ENCODE data around the gene BMS1.
"Not testable (repeated sequence)": the region's sequence is repeated elsewhere in the genome, so short reads cannot be mapped to it uniquely, and the experiment has no call there.

Gene BMS1, protein sequence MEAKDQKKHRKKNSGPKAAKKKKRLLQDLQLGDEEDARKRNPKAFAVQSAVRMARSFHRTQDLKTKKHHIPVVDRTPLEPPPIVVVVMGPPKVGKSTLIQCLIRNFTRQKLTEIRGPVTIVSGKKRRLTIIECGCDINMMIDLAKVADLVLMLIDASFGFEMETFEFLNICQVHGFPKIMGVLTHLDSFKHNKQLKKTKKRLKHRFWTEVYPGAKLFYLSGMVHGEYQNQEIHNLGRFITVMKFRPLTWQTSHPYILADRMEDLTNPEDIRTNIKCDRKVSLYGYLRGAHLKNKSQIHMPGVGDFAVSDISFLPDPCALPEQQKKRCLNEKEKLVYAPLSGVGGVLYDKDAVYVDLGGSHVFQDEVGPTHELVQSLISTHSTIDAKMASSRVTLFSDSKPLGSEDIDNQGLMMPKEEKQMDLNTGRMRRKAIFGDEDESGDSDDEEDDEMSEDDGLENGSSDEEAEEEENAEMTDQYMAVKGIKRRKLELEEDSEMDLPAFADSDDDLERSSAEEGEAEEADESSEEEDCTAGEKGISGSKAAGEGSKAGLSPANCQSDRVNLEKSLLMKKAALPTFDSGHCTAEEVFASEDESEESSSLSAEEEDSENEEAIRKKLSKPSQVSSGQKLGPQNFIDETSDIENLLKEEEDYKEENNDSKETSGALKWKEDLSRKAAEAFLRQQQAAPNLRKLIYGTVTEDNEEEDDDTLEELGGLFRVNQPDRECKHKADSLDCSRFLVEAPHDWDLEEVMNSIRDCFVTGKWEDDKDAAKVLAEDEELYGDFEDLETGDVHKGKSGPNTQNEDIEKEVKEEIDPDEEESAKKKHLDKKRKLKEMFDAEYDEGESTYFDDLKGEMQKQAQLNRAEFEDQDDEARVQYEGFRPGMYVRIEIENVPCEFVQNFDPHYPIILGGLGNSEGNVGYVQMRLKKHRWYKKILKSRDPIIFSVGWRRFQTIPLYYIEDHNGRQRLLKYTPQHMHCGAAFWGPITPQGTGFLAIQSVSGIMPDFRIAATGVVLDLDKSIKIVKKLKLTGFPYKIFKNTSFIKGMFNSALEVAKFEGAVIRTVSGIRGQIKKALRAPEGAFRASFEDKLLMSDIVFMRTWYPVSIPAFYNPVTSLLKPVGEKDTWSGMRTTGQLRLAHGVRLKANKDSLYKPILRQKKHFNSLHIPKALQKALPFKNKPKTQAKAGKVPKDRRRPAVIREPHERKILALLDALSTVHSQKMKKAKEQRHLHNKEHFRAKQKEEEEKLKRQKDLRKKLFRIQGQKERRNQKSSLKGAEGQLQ

GRCh38 chr10:42782446-42783180 is at the start of gene BMS1:
BMS1 (plus strand) TSS chr10:42782795; CDS start chr10:42784395, 1,600 bp downstream.
- no peaks in the 10 kb centered on the region for H3K9me3 Mint-ChIP-seq
- peaks cover 14 to 15% of the 10 kb centered on the region in 2 donors for H3K4me1 Mint-ChIP-seq
- DNase-seq (peak; percentile 92), ATAC-seq (replicated peaks) (peak; percentile 91 to 93)
- peaks cover 11% of the 10 kb centered on the region in 2 donors for H3K36me3 Mint-ChIP-seq
- peaks cover 6 to 9% of the 10 kb centered on the region in 2 donors for H3K27me3 Mint-ChIP-seq
- peak within 1 kb of the TSS; percentile 96 for H3K27ac Mint-ChIP-seq
- H3K4me3 Mint-ChIP-seq, result peak within 1 kb of the TSS; percentile 89 to 93

- Mint-ChIP-seq H3K9me3 (peaks cover 0 to 1% of the 10 kb centered on the region in 2 donors), H3K27ac (no peak overlapping the region), H3K4me1 (no peaks in the 10 kb centered on the region)
Measured at GRCh38 chr10:42734536-42734935, 48.1 kb upstream of the BMS1 start.

GRCh38 chr10:42738679-42739078 is 43.9 kb upstream of the BMS1 start:
- peaks cover 6 to 10% of the 10 kb centered on the region in 2 donors for H3K27me3 Mint-ChIP-seq
- no peak for ATAC-seq (replicated peaks)
- peaks cover 9 to 20% of the 10 kb centered on the region in 2 donors for H3K9me3 Mint-ChIP-seq
- H3K4me1 Mint-ChIP-seq, result no peaks in the 10 kb centered on the region
- H3K27ac Mint-ChIP-seq, result no peak overlapping the region
- H3K36me3 Mint-ChIP-seq, result peaks cover 3 to 5% of the 10 kb centered on the region in 2 donors
- H3K4me3 Mint-ChIP-seq, result no peak overlapping the region
- no peak for DNase-seq

More at GRCh38 chr10:42734536-42734935, 48.1 kb upstream of the BMS1 start:
- no peak overlapping the region for H3K4me3 Mint-ChIP-seq
- no peaks in the 10 kb centered on the region for H3K36me3 Mint-ChIP-seq
- H3K27me3 Mint-ChIP-seq, result peaks cover 21 to 22% of the 10 kb centered on the region in 2 donors
- no peak for ATAC-seq (replicated peaks)
- DNase-seq, result no peak

- not testable (repeated sequence) for H3K4me3 Mint-ChIP-seq, H3K4me1 Mint-ChIP-seq
- peaks cover 9 to 20% of the 10 kb centered on the region in 2 donors for H3K9me3 Mint-ChIP-seq
Measured at GRCh38 chr10:42741536-42741935, 41.1 kb upstream of the BMS1 start.

DNA sequence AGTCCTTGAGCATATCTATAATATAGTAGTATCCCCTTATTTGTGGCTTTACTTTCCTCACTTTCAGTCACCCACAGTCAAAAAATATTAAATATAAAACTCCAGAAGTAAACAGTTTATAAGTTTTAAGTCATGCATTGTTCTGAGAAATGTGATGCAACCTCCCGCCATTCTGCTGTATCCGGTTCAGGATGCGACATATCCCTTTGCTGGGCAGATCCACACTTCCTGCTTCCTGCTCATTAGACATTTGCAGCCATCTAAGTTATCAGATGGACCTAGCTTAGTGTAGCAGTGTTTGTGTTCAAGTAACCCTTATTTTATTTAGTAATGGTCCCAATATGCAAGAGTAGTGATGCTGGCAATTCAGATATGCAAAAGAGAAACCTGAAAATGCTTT is 38.9 kb upstream of the BMS1 start:
- peaks cover 3 to 5% of the 10 kb centered on the region in 2 donors for H3K36me3 Mint-ChIP-seq
- H3K4me3 Mint-ChIP-seq, result no peak overlapping the region

More at GRCh38 chr10:42741536-42741935, 41.1 kb upstream of the BMS1 start:
- not testable (repeated sequence) for ATAC-seq (replicated peaks); H3K36me3 Mint-ChIP-seq; H3K27me3 Mint-ChIP-seq; H3K27ac Mint-ChIP-seq; DNase-seq

DNA sequence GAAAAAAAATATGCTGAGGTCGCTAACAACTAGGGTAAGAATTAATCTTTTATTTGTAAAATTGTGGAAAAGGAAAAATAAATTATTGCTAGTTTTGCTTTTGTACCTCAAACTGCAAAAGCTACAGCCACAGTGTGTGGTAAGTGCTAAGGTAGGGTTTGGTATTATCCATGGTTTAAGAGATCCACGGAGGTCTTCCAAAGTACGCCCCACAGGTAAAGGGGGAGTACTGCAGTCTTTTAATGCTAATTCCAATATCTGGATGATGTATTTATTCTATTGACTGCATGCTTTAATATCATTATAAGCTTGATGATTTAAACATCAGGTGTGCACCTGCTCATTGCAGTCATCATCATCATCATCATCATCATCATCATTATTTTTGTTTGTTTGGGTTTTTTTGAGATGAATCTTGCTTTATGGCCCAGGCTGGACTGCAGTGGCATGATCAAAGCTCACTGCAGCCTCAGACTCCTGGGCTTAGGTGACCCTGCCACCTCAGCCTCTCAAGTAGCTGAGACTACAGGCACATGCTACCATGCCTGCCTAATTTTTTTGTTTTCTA is 38.4 kb upstream of the BMS1 start:
- ATAC-seq (replicated peaks) (no peak), DNase-seq (no peak)
- Mint-ChIP-seq H3K4me3 (no peak overlapping the region), H3K27ac (no peak overlapping the region), H3K4me1 (no peaks in the 10 kb centered on the region), H3K9me3 (peaks cover 9 to 20% of the 10 kb centered on the region in 2 donors), H3K27me3 (peaks cover 0 to 7% of the 10 kb centered on the region in 2 donors), H3K36me3 (peaks cover 3 to 5% of the 10 kb centered on the region in 2 donors)

More for the DNA sequence above, 38.9 kb upstream of the BMS1 start:
- Mint-ChIP-seq H3K9me3 (peaks cover 9 to 20% of the 10 kb centered on the region in 2 donors), H3K27ac (peak overlapping the region; percentile 17), H3K4me1 (no peaks in the 10 kb centered on the region), H3K27me3 (peaks cover 0 to 2% of the 10 kb centered on the region in 2 donors)
- ATAC-seq (replicated peaks), result no peak
- DNase-seq, result no peak

- Mint-ChIP-seq H3K9me3 (no peaks in the 10 kb centered on the region), H3K4me3 (peak overlapping the region; percentile 86 to 89), H3K27me3 (peaks cover 57 to 78% of the 10 kb centered on the region in 2 donors), H3K27ac (no peak overlapping the region), H3K4me1 (peaks cover 9 to 20% of the 10 kb centered on the region in 2 donors), H3K36me3 (peaks cover 0 to 4% of the 10 kb centered on the region in 2 donors)
- DNase-seq (peak; percentile 53), ATAC-seq (replicated peaks) (peak; percentile 82 to 86)
Measured at GRCh38 chr10:42753126-42753506, 29.5 kb upstream of the BMS1 start.

DNA sequence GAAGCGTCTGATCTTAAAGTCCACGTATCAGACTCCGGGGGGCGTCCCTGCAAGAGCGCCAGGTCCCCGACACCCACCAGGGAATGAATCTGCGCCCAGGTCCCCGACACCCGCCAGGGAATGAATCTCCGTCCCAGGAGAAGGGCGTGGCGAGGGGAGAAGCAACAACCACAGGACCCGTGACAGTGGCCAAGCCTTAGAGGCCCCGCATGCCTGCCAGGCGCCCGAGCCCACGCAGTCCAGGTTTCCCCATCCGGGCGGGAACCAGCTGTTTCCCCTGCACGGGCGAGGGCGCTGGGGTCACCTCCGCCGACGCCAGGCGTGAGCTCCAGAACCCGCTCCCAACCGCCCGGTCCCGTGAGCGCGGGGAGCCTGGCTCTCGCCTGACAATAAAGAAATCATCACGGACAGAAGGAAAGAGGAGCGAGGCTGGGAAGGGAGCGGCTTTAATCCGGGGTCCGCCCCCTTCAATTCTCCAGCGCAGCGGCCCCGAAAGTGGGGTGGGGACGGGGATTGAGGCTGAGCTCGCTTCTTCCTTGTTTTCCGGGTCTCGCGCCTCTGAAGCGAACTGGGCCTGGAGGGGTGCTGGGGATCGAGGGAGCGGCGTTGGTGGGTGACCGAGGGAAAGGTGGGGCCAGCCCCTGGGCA is 29.0 kb upstream of the BMS1 start:
- peaks cover 9 to 20% of the 10 kb centered on the region in 2 donors for H3K4me1 Mint-ChIP-seq
- no peak for DNase-seq

GRCh38 chr10:42754155-42755027 is 28.2 kb upstream of the BMS1 start:
- DNase-seq, result no peak
- H3K9me3 Mint-ChIP-seq, result peaks cover 3 to 4% of the 10 kb centered on the region in 2 donors

More for the DNA sequence above, 29.0 kb upstream of the BMS1 start:
- Mint-ChIP-seq H3K27me3 (peaks cover 56 to 84% of the 10 kb centered on the region in 2 donors), H3K9me3 (no peaks in the 10 kb centered on the region), H3K4me3 (peak overlapping the region; percentile 86 to 89), H3K27ac (peak overlapping the region; percentile 81), H3K36me3 (peaks cover 0 to 4% of the 10 kb centered on the region in 2 donors)
- ATAC-seq (replicated peaks), result peak; percentile 28 to 44

GRCh38 chr10:42755028-42755451 is 27.6 kb upstream of the BMS1 start:
- H3K4me1 Mint-ChIP-seq, result peaks cover 9 to 20% of the 10 kb centered on the region in 2 donors
- ATAC-seq (replicated peaks) (no peak), DNase-seq (no peak)
- peaks cover 4 to 5% of the 10 kb centered on the region in 2 donors for H3K9me3 Mint-ChIP-seq
- peak overlapping the region; percentile 44 to 70 for H3K4me3 Mint-ChIP-seq
- H3K27ac Mint-ChIP-seq, result no peak overlapping the region
- H3K27me3 Mint-ChIP-seq, result peaks cover 52 to 88% of the 10 kb centered on the region in 2 donors
- peaks cover 0 to 4% of the 10 kb centered on the region in 2 donors for H3K36me3 Mint-ChIP-seq

More at GRCh38 chr10:42754155-42755027, 28.2 kb upstream of the BMS1 start:
- H3K4me3 Mint-ChIP-seq, result peak overlapping the region; percentile 86 to 89
- peaks cover 54 to 89% of the 10 kb centered on the region in 2 donors for H3K27me3 Mint-ChIP-seq
- H3K27ac Mint-ChIP-seq, result no peak overlapping the region
- peaks cover 9 to 20% of the 10 kb centered on the region in 2 donors for H3K4me1 Mint-ChIP-seq
- ATAC-seq (replicated peaks), result peak; percentile 38 to 42
- H3K36me3 Mint-ChIP-seq, result peaks cover 0 to 4% of the 10 kb centered on the region in 2 donors

DNA sequence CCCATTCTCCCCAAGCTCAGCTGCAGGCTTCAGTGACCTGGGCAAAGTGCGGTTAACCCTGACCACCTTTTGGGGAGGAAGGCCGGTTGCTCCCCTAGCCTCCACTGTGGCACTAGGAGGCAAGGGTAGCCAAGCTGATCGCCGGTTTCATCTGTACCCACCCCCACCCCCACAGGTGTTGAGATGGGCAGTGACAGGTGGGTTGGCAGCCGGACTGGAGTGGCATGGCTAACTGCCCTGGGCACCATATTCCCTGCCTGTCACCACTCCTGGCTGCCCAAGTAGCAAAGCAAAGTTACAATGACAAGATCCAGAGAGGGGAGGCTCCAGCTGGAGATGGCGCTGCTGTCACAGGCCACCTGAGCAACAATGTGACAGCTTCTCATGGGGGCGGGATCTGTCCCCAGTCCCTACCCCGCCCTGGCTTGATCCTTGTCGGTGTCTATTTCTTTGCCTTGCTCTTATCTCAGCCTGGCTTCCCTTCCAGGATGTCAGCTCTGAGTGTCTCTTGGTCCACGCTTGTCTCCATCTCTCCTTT is 27.0 kb upstream of the BMS1 start:
- Mint-ChIP-seq H3K27ac (peak overlapping the region; percentile 5), H3K4me1 (peaks cover 9 to 20% of the 10 kb centered on the region in 2 donors), H3K9me3 (peaks cover 4 to 5% of the 10 kb centered on the region in 2 donors), H3K4me3 (peak overlapping the region; percentile 58 to 67), H3K36me3 (peaks cover 0 to 4% of the 10 kb centered on the region in 2 donors), H3K27me3 (peaks cover 56 to 91% of the 10 kb centered on the region in 2 donors)
- DNase-seq (no peak), ATAC-seq (replicated peaks) (no peak)

All from stimulated activated naive B cell treated with anti-CD40 and anti-IgM and Interleukin-4, amounts not matched to agents 10 μg/mL and 1 μg/mL and 100 μg/mL, for 72 hours (primary cell).